Naive B cell (primary cell): ENCODE measurements around the gene S100P. TPM values are rescaled to one million over a fixed set of nuclear protein-coding genes. Genes with fewer than 3 reads are reported as not detected.
A peak's percentile ranks its signal among the peaks of the same experiment; 100 is the strongest.

Experiments used
- ATAC-seq, 2 donors: fragments of 150-1000 bp; cut with Tn5 transposase; 2 replicates each; pipeline ENCODE4 v1.10.0; 2021; ENCODE audit warnings: low read depth in 2 of 2, mild to moderate bottlenecking in 2 of 2, moderate library complexity in 2 of 2
- DNase-seq: peaks from one replicate; pipeline ENCODE4 v3.0.0; 2022
- H3K27ac Mint-ChIP-seq, 6 donors: one replicate each; pipeline ENCODE4 v1.8.0; 2020 to 2022; ENCODE audit warnings: mild to moderate bottlenecking in 6 of 6, mixed read lengths in 6 of 6, moderate library complexity in 5 of 6, inconsistent platforms in 2 of 6
- H3K27me3 Mint-ChIP-seq, 3 donors: one replicate each; pipeline ENCODE4 v1.8.0; 2021 to 2022; ENCODE audit warnings: mixed read lengths in 3 of 3, mild to moderate bottlenecking in 1 of 3
- H3K36me3 Mint-ChIP-seq, 2 donors: one replicate each; pipeline ENCODE4 v1.8.0; 2020 to 2022; ENCODE audit warnings: mixed read lengths in 2 of 2, inconsistent platforms in 1 of 2, mild to moderate bottlenecking in 1 of 2
- H3K4me1 Mint-ChIP-seq, 3 donors: one replicate each; pipeline ENCODE4 v1.8.0; 2020 to 2022; ENCODE audit warnings: mixed read lengths in 3 of 3, inconsistent platforms in 1 of 3, mild to moderate bottlenecking in 1 of 3, moderate library complexity in 1 of 3
- H3K4me3 Mint-ChIP-seq, 8 donors: one replicate each; pipeline ENCODE4 v1.8.0; 2020 to 2022; ENCODE audit warnings: mild to moderate bottlenecking in 8 of 8, mixed read lengths in 8 of 8, moderate library complexity in 8 of 8, inconsistent platforms in 2 of 8
- H3K9me3 Mint-ChIP-seq, 7 donors: one replicate each; pipeline ENCODE4 v1.8.0; 2020 to 2022; ENCODE audit warnings: mixed read lengths in 7 of 7, mild to moderate bottlenecking in 5 of 7, inconsistent platforms in 2 of 7, moderate library complexity in 1 of 7
- polyA plus RNA-seq, 6 donors: library from polyadenylated mRNA; unstranded; fragments of 300-500 nt; fragmentation: Illumina TruSeq; gene quantifications; one replicate each; pipeline ENCODE4 v1.2.3, GENCODE V29; 2021; ENCODE audit warnings: low read depth in 6 of 6

Gene S100P
- polyA plus RNA-seq, 6 donors from 2014 or later, result 2.5 TPM; not detected in 5

- Mint-ChIP-seq H3K36me3 (peaks cover 0 to 8% of the 10 kb centered on the region in 2 donors), H3K9me3 (peaks cover 0 to 7% (median 0%) of the 10 kb centered on the region in 7 donors), H3K27ac (peak overlapping the region in 3 of 6 donors; percentile 9 to 60 (median 44)), H3K4me3 (peak overlapping the region; percentile 14 to 90 (median 60)), H3K4me1 (peaks cover 37 to 52% (median 51%) of the 10 kb centered on the region in 3 donors), H3K27me3 (no peaks in the 10 kb centered on the region)
- no peak for DNase-seq
- ATAC-seq, result no peak
These were observed 16.7 kb upstream of the S100P start for GRCh38 chr4:6676722-6677558.

DNA sequence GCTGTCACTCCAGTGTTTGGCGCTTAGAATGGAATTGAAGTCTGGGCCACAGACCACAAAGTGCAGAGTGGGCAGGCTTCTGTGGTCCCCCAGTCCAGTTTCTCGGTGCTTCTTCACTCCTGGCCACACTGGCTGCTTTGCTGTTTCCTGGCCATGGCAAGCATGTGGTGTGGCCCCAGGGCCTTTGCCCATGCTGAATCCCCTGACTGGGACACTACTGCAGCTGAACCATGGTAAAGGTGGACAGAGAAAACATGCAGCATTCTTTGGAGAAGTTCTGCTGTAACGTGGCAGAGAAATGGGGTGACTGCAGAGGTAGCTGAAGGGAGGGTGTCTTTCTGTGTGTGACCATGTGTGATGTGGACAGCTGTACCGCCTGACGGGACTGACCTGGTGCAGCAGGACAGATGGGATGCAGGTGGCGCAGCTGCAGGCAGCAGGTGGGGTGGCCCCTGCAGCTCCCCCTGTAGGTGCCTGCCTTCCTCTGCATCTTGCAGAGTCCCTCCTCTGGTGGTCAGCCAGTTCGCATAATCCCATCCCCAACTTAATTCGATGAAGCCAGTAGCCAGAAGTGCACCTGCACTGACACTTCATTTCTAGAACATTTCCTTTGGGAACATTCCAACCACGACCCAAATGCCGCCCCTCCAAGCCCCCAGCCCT lies 13.2 kb upstream of the S100P start:
- no peak for DNase-seq
- no peak for ATAC-seq
- no peak overlapping the region for H3K4me3 Mint-ChIP-seq
- H3K27ac Mint-ChIP-seq, result peak overlapping the region in 1 of 6 donors; percentile 54
- H3K36me3 Mint-ChIP-seq, result peaks cover 0 to 8% of the 10 kb centered on the region in 2 donors
- no peaks in the 10 kb centered on the region for H3K27me3 Mint-ChIP-seq
- peaks cover 20 to 31% (median 30%) of the 10 kb centered on the region in 3 donors for H3K4me1 Mint-ChIP-seq
- H3K9me3 Mint-ChIP-seq, result peaks cover 0 to 7% (median 0%) of the 10 kb centered on the region in 7 donors

- DNase-seq (no peak), ATAC-seq (no peak)
- peaks cover 0 to 8% of the 10 kb centered on the region in 2 donors for H3K36me3 Mint-ChIP-seq
- H3K9me3 Mint-ChIP-seq, result peaks cover 0 to 7% (median 0%) of the 10 kb centered on the region in 7 donors
- H3K27ac Mint-ChIP-seq, result no peak overlapping the region
- no peak overlapping the region for H3K4me3 Mint-ChIP-seq
- H3K27me3 Mint-ChIP-seq, result no peaks in the 10 kb centered on the region
- H3K4me1 Mint-ChIP-seq, result peaks cover 14 to 24% (median 23%) of the 10 kb centered on the region in 3 donors
These were observed 12.5 kb upstream of the S100P start for GRCh38 chr4:6681191-6681590.

DNA sequence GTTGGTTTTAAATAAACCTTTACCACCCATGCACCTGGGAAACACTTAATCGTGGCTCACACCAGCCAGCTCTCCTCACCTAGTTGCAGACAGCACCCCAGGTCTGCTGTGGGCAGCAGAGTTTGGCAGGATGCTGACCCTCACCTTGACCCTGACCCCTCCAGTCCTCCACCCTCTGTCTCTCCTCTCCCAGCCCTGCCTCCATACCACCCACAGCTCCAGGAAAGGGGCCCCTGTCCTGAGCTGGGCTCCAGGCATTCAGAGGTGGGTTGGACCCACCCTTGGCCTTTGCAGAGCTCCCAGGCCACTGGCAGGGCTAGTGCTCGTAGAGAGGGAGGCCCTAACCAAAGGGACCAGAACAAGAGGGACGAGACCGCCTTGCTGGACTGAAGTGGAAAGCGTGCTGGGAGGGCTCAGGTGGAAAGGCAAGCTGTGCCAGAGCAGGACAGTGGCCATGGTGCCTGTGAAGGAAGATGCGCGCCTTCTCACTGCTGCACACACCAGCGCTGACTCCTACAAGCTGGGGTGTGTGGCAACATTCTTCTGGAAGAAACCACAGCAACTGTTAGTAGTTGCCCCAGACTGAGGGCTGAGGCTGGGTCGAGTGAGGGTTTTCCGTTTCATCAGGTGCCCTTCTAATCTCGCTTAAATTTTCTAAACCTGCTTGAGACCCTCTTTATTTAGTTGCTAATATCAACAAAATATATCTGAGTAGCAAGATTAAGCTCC lies 10.7 kb upstream of the S100P start:
- DNase-seq (no peak), ATAC-seq (no peak)
- no peak overlapping the region for H3K27ac Mint-ChIP-seq
- peaks cover 0 to 5% (median 0%) of the 10 kb centered on the region in 3 donors for H3K27me3 Mint-ChIP-seq
- H3K9me3 Mint-ChIP-seq, result peaks cover 0 to 7% (median 0%) of the 10 kb centered on the region in 7 donors
- H3K36me3 Mint-ChIP-seq, result no peaks in the 10 kb centered on the region
- H3K4me3 Mint-ChIP-seq, result no peak overlapping the region
- H3K4me1 Mint-ChIP-seq, result peaks cover 0 to 7% (median 7%) of the 10 kb centered on the region in 3 donors

- Mint-ChIP-seq H3K27ac (no peak overlapping the region), H3K36me3 (no peaks in the 10 kb centered on the region), H3K27me3 (peaks cover 0 to 7% (median under 1%) of the 10 kb centered on the region in 3 donors), H3K4me3 (no peak overlapping the region), H3K4me1 (peaks cover 0 to 5% (median 4%) of the 10 kb centered on the region in 3 donors), H3K9me3 (peaks cover 0 to 7% (median 0%) of the 10 kb centered on the region in 7 donors)
- DNase-seq, result no peak
- ATAC-seq, result no peak
These were observed 9.0 kb upstream of the S100P start for GRCh38 chr4:6684656-6685055.

- peak overlapping the region in 1 of 6 donors; percentile 42 for H3K27ac Mint-ChIP-seq
- H3K9me3 Mint-ChIP-seq, result no peaks in the 10 kb centered on the region
- no peaks in the 10 kb centered on the region for H3K36me3 Mint-ChIP-seq
- H3K4me1 Mint-ChIP-seq, result peaks cover 0 to 10% (median 0%) of the 10 kb centered on the region in 3 donors
- DNase-seq (no peak), ATAC-seq (no peak)
- peaks cover 0 to 23% (median 8%) of the 10 kb centered on the region in 3 donors for H3K27me3 Mint-ChIP-seq
- H3K4me3 Mint-ChIP-seq, result peak overlapping the region in 1 of 8 donors; percentile 15
These were observed 7.4 kb upstream of the S100P start for GRCh38 chr4:6686104-6686787.

DNA sequence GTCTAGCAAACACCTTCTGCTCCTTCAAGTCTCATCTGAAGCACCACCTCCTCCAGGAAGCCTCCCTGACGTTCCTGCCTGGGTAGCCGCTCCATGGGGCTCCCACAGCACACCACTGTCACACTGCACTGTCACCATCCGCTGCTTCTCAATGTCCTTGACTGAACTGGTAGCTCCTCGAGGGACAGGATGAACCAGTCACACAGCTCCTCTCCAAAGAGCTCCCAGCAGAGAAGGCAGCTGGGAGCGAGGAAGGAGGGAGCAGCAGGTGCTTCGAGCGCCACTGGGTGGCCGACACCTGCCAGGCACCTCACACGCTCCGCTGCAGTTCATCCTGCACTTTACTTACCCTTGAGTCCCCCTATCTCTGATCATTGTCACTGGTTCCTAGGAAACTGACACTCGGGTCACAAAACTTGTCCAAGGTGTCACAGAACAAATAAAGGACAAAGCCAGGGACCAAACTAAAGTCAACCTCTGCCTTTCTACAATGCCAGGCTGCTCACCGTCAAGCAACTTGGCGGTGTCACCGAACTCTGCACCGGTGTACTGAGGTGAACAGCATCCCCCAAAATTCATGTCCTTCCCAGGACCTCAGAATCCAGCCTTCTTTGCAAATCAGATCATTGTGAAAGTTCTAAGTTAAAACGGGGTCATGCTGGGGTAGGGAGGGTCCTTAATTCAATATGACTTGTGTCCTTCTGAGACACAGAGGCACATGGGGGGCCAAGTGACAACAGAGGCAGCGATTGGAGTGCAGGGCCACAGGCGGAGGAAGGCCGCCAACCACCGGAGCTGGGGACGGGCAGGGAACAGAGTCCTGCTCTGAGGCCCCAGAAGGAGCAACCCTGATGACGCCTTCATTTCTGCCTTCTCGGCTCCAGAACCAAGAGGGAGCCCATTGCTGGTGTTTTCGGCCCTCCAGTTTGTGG lies 5.5 kb upstream of the S100P start:
- Mint-ChIP-seq H3K27ac (peak overlapping the region in 3 of 6 donors; percentile 26 to 74 (median 63)), H3K36me3 (no peaks in the 10 kb centered on the region), H3K4me1 (peaks cover 0 to 10% (median 0%) of the 10 kb centered on the region in 3 donors), H3K4me3 (peak overlapping the region in 1 of 8 donors; percentile 48), H3K9me3 (no peaks in the 10 kb centered on the region), H3K27me3 (peaks cover 0 to 23% (median 8%) of the 10 kb centered on the region in 3 donors)
- DNase-seq, result no peak
- no peak for ATAC-seq

GRCh38 chr4:6688879-6689505 lies 4.7 kb upstream of the S100P start:
- Mint-ChIP-seq H3K4me3 (no peak overlapping the region), H3K4me1 (peaks cover 0 to 10% (median 1%) of the 10 kb centered on the region in 3 donors), H3K27ac (no peak overlapping the region), H3K9me3 (no peaks in the 10 kb centered on the region), H3K36me3 (no peaks in the 10 kb centered on the region), H3K27me3 (peaks cover 0 to 23% (median 8%) of the 10 kb centered on the region in 3 donors)
- DNase-seq, result no peak
- ATAC-seq, result no peak

GRCh38 chr4:6689506-6689960 lies 4.1 kb upstream of the S100P start:
- peaks cover under 1 to 10% (median 2%) of the 10 kb centered on the region in 3 donors for H3K4me1 Mint-ChIP-seq
- no peak overlapping the region for H3K27ac Mint-ChIP-seq
- no peaks in the 10 kb centered on the region for H3K9me3 Mint-ChIP-seq
- DNase-seq (no peak), ATAC-seq (no peak)
- no peaks in the 10 kb centered on the region for H3K36me3 Mint-ChIP-seq
- peaks cover 0 to 23% (median 8%) of the 10 kb centered on the region in 3 donors for H3K27me3 Mint-ChIP-seq
- no peak overlapping the region for H3K4me3 Mint-ChIP-seq

DNA sequence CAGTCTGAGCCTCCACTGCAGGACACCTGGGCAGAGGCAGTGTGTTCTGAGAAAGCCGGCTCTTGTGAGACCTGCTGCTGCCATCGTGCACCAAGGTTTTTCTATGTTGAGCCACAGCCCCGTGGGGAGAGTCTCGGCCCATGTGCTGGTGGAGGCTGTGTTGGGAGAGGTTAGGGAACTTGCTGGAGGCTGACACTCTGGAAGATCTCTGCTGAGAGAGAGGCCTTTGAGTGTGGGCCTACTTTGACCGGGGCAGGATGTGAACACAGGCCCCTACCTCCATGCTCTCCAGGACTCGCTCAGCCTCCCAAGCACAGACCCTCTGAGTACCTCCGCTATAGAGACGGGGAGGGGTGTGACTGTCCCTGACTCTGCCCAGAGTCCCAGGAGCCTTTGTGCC lies 1.3 kb upstream of the S100P start:
- ATAC-seq (no peak), DNase-seq (no peak)
- Mint-ChIP-seq H3K36me3 (no peaks in the 10 kb centered on the region), H3K27me3 (peaks cover 0 to 18% (median 8%) of the 10 kb centered on the region in 3 donors), H3K9me3 (no peaks in the 10 kb centered on the region), H3K27ac (no peak overlapping the region), H3K4me3 (no peak overlapping the region), H3K4me1 (peaks cover 4 to 10% (median 9%) of the 10 kb centered on the region in 3 donors)

DNA sequence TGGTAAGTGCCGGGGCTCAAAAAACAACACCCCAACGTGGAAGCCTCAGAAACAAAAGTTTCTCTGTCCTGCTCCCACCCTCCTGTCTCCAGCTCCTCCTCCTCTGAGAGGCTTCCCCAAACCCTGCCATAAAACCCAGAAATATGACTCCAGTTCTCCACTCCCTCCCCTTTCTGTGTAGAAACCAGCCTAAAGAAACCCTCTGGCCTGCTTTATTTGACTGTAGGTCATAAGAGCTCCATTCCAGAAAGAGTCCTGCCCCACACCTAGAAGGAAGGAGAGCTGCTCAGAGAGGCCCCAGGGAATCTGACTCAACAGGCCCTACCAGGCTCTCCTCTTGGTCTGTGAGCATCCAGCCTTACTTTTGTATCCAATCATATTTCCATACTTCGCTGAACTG lies 872 bp upstream of the S100P start:
- peaks cover 4 to 10% (median 9%) of the 10 kb centered on the region in 3 donors for H3K4me1 Mint-ChIP-seq
- peaks cover 0 to 18% (median 8%) of the 10 kb centered on the region in 3 donors for H3K27me3 Mint-ChIP-seq
- no peak overlapping the region for H3K4me3 Mint-ChIP-seq
- H3K36me3 Mint-ChIP-seq, result no peaks in the 10 kb centered on the region
- H3K9me3 Mint-ChIP-seq, result no peaks in the 10 kb centered on the region
- peak overlapping the region in 2 of 6 donors; percentile 47 to 50 for H3K27ac Mint-ChIP-seq
- ATAC-seq (no peak), DNase-seq (no peak)
